COLO668 (cell line): ENCODE results near the gene ZFYVE1.
"Not testable (repeated sequence)": the region's sequence is repeated elsewhere in the genome, so short reads cannot be mapped to it uniquely, and the experiment has no call there.

Source experiments
- DNase-seq: peaks from one replicate; lab custom pipeline; 2025; ENCODE audit not compliant: unreplicated experiment; lab: John Stamatoyannopoulos, UW

ZFYVE1 gene, protein sequence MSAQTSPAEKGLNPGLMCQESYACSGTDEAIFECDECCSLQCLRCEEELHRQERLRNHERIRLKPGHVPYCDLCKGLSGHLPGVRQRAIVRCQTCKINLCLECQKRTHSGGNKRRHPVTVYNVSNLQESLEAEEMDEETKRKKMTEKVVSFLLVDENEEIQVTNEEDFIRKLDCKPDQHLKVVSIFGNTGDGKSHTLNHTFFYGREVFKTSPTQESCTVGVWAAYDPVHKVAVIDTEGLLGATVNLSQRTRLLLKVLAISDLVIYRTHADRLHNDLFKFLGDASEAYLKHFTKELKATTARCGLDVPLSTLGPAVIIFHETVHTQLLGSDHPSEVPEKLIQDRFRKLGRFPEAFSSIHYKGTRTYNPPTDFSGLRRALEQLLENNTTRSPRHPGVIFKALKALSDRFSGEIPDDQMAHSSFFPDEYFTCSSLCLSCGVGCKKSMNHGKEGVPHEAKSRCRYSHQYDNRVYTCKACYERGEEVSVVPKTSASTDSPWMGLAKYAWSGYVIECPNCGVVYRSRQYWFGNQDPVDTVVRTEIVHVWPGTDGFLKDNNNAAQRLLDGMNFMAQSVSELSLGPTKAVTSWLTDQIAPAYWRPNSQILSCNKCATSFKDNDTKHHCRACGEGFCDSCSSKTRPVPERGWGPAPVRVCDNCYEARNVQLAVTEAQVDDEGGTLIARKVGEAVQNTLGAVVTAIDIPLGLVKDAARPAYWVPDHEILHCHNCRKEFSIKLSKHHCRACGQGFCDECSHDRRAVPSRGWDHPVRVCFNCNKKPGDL

DNA sequence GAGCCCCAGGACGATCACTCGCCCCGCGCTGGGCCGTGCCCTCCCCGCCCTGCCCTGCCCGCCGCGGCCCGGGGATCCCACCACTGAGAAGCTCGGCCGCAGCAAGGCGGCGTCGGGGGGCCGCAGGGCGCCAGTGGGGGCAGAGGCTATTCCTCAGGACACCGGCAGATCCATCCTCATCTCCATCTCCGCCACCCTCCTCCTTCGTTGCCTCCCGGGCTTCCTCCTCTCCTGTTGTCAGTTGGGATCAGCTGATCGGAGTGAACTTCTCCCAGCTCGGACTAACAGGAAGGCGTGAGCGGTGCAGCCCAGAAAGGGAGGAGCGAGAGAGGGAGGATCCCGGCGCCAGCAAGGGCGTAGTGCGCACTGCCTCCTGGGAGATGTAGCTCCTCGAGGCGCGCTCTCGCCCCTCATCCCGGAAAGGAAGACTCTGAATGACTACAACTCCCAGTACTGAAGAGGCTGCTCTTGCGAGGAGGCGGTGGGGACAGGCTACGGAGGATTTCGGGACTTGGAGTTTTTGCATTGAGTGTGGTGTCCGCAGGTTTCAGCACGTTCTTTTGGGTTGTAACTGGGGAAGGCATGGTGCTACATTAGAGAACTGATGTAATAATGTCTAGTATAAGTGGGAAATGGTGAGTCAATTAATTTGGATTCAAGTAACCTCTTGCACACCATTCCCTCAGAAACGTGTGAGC is at the start of gene ZFYVE1:
Gene ZFYVE1, minus strand, starts transcription at position 262 of the 698 bp plus-strand sequence. CDS start 2,598 bp downstream, outside the sequence.
- DNase-seq: peak; percentile 98

DNA sequence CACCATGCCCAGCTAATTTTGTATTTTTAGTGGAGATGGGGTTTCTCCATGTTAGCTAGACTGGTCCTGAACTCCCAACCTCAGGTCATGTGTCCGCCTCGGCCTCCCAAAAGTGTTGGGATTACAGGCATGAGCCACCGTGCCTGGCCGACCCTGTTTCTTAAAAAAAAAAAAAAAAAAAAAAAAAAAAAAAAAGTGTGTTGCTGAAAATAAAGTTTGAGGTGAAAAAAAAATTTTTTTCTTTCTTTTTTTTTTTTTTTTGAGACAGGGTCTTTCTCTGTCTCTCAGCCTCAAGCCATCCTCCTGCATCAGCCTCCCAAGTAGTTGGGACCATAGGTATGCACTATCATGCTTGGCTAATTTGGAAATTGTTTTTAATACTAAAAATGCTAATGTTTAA is 42.7 kb upstream of the ZFYVE1 start:
- DNase-seq: no peak

DNA sequence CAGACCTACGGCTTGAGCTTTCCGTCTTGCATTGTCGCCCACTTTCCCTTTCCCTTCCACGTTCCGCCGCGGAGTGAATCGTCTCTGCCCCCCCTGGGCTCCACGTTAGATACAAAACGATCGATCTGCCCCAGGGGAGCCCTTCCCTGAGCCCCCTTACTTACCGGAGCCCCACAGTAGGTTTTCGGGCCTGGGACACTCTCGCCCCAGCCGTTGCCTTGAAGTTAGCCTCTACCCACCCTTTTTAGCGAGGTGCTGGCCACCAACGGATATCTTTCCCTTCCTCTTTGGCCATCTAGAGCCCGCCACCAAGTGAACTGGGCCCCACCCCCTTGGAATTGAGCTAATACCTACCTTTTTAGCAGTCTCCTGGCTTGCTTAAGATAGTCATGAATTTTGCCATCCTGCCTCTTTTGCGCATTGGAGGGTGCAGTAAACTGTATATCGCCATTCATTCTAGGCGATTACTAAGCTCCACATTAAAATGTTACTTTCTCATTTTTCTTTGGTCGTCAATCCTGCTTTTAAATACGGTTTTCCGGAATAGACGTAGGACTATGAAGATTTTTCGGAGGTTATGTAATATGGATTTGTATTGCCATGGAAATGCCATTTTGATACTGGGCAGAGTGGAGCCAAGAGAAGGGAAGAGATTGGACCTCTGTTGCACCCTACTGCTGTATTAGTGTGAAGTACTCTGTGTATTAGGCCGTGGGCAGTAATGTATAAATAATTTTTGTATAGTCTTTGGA is 32.2 kb upstream of the ZFYVE1 start:
- DNase-seq: peak; percentile 53

DNA sequence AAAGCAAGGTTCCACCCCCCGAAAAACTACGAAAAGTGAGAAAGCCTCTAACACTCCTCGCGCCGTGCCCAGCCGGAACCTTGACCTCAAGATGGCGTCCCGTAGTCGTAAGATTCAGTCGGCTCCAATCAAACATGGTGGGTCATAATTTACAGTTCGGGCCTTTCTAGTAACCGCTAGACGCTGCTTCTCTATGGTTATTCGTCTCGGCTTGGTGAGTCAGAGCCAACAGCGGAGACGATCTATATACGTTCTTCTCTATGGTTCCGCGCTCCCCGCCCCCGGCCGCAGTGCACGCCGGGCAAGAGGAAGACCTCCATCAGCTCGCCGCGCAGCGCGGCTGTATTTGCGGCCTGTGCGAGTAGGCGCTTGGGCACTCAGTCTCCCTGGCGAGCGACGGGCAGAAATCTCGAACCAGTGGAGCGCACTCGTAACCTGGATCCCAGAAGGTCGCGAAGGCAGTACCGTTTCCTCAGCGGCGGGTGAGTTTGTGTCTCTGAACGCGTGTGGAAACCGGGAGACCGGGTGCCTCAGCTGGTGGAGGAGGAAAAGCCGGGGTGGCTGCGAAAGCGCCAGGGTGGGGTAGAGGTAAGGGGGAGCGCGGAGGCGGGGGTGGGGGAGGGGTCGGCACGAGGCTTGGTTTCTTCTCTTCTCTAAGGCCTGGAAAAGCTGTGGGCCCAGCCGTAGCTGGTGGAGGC is 31.5 kb upstream of the ZFYVE1 start, which contains the start of gene RBM25:
Gene RBM25, plus strand, starts transcription at position 311 of the 698 bp plus-strand sequence. CDS start 13,108 bp downstream, outside the sequence.
- DNase-seq: peak; percentile 97

DNA sequence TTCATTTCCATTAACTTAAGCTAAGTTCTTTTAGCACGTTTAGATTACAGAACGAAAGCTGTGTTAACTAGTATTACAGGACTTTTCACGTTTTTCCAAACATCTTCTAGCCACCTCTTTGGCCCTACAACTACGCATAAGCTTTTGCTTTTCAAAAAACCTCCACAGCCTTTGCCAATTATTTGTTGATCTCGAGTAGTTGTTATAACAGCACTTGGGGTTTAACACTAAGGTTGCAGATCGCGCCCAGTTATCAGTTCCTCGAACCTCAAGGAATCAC is 31.0 kb upstream of the ZFYVE1 start:
- DNase-seq: no peak

DNA sequence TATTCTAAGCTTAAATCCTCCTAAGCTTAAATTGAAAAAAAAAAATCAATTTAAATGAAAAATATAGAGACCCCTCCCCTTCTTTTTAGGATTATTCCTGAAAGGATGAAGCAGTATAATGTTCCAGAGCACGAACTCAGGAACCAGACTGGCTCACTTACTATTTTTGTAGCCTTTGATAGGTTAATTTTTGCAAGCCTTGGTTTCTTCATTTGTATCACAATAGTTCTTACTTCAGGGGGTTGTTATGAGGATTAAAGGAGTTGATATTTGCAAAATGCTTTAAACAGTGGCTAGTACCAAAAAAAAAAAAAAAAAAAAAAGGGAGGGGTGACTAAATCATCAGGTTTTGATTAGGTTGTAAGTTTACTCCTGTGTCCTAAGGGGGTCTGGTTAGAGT is 28.3 kb upstream of the ZFYVE1 start:
- no peak for DNase-seq

DNA sequence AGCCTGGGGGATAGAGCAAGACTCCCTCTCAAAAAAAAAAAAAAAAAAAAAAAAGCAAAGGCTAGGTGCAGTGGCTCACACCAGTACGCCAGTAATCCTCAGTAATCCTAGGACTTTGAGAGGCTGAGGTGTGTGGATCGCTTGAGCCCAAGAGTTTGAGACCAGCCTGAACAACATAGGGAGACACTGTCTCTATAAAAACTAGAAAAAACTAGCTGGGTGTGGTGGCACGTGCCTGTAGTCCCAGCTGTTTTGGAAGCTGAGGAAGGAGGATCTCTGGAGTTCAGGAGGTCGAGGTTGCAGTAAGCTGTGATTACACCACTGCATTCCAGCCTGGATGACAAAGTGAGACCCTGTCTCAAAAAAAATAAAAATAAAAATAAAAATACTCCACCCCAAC is 22.5 kb upstream of the ZFYVE1 start:
- no peak for DNase-seq

DNA sequence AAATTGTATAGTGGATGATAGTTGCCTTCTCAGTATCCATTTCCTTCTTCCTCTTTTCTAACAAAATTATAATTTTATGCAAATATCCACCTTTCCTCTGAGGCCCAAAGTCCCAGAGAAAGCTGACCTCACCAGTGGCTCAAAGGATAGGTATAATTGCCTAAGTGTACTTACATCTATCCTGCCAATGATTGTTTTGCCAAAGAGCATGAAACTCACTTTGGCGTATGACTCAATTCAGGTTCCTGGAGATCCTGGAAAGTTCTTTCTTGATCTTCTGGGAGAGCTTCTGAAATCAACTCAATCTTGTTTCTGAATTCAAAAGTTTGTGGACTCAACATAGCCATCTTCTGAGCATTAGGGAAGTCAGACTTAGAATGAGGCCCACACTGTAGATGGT is 20.9 kb upstream of the ZFYVE1 start:
- no peak for DNase-seq

DNA sequence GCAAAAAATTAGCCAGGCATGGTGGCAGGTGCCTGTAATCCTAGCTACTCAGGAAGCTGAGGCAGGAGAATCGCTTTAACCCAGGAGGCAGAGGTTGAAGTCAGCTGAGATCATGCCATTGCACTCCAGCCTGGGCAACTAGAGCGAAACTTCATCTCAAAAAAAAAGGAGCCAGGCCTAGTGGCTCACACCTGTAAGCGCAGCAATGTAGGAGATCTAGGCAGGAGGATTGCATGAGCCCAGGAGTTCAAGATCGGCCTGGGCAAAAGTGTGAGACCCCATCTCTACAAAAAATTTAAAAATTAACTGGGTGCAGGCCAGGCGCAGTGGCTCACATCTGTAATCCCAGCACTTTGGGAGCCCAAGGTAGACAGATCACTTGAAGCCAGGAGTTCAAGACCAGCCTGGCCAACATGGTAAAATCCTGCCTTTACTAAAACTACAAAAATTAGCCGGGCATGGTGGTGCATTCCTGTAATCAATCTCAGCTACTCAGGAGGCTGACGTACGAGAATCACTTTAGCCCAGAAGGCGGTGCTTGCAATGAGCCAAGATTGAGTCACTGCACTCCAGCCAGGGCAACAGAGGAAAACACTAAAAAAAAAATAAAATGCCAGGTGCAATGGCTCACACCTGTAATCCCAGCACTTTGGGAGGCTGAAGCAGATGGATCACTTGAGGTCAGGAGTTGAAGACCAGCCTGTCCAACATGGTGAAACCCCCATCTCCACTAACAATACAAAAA is 10.0 kb upstream of the ZFYVE1 start:
- DNase-seq: not testable (repeated sequence)

DNA sequence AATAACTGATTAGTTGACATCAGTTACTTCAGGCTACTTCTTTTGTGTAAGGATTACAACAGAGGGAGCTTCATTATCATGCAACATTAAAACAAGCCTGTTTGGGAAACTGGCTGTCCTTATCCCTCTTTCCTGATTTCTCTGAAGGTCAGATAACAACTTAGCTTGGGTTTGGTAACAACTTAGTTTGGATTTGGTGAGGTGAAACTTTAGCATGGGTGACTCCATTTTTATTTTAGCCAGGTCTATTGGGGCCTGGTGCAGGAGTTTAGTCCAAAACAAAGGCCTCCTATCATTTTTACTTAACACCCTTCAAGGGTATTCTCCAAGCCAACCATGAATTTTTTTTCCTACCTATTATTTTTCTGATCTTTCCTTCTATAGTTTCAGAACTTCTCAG is 1.1 kb upstream of the ZFYVE1 start:
- no peak for DNase-seq

DNA sequence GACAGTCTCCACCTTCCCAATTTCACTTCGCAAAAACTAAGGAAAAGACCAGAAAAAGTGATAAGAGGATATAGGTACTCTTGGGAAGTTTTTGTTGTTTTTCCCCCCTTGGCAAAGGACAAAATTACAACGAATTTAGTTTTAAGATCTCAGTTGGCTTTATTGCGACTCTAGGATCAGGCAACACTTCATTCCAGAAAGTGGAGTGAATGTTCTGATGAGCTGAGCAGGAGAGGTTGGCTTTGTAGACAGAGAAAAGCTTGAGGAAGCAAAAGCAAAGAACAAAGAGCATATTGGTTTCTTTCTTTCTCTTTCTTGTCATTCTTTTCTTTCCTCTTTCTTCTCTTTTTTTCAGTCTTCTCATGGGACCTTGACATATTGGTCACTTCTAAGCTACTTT is 640 bp upstream of the ZFYVE1 start:
- DNase-seq: no peak

DNA sequence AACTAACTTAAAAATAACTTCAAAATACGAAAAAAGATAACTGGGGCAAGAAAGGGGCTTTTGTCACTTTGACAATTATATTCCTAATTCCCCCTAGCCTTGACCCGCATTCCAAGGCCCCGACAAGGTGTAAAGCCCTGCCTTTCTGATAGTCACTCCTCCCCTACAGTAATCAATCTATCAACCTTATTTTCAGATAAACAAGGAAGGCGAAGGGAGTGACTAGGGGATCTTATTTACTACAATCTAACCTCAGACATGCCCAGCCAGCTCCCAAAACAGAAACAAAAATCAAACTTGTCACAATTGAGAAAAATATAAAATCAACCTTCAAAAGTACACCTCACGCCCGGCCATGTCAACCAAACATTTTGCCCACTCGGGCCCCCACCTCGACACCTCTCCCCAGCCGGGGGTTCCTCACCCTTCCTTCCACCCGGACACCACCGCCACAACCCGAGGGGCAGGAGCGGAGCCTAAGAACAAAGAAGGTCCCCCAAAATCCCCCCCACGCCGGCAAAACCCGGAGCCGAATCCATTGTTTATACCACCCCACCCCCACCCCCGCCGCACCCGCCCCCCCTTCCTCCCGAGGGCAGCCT is 562 bp downstream of the ZFYVE1 start:
- DNase-seq: no peak

DNA sequence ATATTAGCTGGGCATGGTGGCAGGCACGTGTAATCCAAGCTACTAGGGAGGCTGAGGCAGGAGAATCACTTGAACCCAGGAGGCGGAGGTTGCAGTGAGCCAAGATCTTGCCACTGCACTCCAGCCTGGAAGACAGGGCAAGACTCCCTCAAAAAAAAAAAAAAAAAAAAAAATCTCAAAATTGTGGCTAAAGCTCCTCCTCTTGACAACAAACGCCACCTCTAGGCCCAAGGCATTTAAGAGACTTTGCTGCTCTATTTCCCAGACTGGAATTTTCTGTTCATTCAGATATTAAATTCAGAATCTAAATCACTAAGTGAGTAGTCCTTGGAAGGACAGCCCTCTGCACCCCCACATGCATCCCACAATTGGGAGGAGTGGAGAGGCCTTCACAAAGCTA is 1.4 kb downstream of the ZFYVE1 start:
- no peak for DNase-seq

DNA sequence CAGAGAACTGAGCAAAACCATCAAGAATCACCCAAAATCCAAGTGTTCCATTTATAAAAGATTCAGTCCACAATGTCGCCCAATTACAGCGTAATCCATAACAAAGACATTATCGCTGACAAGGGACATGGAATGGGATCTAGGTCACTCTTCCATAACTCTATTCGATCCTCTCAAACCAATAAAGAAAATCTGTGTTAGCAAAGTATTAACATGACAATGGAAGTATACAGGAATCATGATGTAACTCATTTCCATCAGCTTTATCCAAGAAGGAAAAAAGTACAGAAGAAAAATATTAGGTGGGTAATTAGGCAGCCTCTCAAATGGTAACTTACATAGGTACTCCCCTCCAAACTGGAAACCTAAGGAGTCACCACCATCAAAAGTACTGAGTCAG is 4.9 kb downstream of the ZFYVE1 start:
- DNase-seq: no peak

DNA sequence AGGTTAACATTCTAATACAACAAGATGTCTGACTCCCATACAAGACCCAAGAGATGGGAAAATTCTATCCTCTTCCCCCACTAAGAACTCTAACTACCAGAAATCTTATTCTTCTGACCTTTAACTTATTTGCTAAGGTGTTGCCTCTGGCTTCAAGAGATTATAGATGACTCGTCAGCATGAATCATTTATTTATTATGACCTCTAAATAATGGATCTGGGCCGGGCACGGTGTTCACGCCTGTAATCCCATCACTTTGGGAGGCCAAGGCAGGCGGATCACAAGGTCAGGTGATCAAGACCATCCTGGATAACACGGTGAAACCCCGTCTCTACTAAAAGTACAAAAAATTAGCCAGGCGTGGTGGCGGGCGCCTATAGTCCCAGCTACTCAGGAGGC is 10.9 kb downstream of the ZFYVE1 start:
- DNase-seq: not testable (repeated sequence)

DNA sequence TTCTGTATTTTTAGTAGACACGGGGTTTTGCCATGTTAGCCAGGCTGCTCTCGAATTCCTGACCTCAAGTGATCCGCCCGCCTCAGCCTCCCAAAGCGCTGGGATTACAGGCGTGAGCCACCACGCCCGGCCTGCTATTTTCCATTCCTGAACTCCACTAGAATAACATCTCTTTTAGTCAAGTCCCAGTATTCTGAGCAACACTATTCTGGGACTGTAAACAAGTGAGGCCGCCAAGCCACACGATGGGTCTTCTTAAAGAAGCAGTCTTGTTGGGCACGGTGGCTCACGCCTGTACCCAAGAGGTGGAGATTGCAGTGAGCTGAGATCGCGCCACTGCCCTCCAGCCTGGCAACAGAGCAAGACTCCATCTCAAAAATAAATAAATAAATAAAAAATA is 11.4 kb downstream of the ZFYVE1 start:
- DNase-seq: not testable (repeated sequence)

DNA sequence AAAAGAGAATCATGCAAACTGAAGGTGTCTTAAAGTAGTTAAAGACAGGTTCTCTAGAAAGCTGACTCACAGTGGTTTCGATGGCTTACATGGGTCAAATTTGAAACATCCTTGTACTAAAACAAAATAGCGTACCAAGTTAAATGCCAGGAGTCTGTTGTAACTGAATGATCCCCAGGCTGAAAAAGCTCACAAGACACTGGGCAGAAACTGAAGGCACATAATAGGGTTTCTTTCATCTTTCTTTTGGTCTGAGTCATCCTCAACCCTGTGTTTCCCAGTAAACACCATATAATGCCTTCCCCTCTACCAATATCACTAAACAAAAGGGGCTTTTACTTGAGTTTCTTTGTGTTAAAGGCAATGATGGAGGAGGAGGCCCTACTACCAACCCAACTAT is 12.8 kb downstream of the ZFYVE1 start:
- no peak for DNase-seq

DNA sequence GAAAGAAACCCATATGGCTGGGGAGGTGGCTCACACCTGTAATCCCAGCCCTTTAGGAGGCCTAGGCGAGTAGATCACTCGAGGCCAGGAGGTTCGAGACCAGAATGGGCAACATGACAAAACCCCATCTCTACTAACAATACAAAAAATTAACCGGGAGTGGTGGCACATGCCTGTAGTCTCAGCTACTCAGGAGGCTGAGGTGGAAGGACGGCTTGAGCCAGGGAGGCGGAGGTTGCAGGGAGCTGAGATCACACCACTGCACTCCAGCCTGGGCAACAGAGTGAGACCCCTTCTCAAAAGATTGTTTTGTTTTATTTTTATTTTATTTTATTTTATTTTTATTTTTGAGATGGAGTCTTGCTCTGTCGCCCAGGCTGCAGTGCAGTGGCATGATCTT is 15.7 kb downstream of the ZFYVE1 start:
- DNase-seq: not testable (repeated sequence)

DNA sequence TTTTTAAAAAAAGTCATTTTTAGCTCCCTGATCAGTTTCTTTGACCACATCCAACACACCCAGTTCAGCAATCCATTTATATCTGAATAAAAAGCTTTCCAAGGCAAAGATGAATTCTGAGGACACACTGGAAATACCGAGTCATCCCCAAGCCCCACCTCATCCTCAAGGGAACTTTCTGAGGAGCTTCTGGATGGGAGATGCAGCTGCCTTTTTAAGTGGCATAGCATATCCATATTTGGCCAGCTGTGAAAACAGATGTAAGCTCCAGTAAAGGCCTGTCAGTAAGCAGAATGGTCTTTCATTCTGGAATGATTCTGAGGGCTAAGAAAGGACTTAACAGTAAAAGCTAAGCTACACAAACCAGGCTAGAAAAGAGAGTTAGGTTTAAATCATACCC is 18.4 kb downstream of the ZFYVE1 start:
- no peak for DNase-seq
